ENCODE measurements around the gene SLC24A5. TPM values are rescaled to one million over a fixed set of nuclear protein-coding genes. Genes with fewer than 3 reads are reported as not detected.

Gene SLC24A5
- total RNA-seq, 1 donor: not detected

- Histone ChIP-seq H3K4me1 (ENCODE audit: insufficient read depth, low read length) (no peaks in the 10 kb centered on the region), H3K4me3 (ENCODE audit: insufficient read depth, low read length) (peak overlapping the region; percentile 14), H3K27me3 (ENCODE audit: insufficient read depth, low read length) (peaks cover 6% of the 10 kb centered on the region), H4K20me1 (ENCODE audit: insufficient read depth, low read length) (no peaks in the 10 kb centered on the region), H3K27ac (ENCODE audit: low read depth, low read length) (no peak overlapping the region), H2AFZ (ENCODE audit: low read length) (peak overlapping the region; percentile 12), H3K4me2 (ENCODE audit: insufficient read depth, low read length) (peak overlapping the region; percentile 47), H3K9me3 (ENCODE audit: low read depth, low read length) (no peaks in the 10 kb centered on the region), H3K79me2 (ENCODE audit: insufficient read depth, low read length) (no peaks in the 10 kb centered on the region), H3K36me3 (ENCODE audit: insufficient read depth, low read length) (no peaks in the 10 kb centered on the region)
- TF ChIP-seq, protein P1, sequence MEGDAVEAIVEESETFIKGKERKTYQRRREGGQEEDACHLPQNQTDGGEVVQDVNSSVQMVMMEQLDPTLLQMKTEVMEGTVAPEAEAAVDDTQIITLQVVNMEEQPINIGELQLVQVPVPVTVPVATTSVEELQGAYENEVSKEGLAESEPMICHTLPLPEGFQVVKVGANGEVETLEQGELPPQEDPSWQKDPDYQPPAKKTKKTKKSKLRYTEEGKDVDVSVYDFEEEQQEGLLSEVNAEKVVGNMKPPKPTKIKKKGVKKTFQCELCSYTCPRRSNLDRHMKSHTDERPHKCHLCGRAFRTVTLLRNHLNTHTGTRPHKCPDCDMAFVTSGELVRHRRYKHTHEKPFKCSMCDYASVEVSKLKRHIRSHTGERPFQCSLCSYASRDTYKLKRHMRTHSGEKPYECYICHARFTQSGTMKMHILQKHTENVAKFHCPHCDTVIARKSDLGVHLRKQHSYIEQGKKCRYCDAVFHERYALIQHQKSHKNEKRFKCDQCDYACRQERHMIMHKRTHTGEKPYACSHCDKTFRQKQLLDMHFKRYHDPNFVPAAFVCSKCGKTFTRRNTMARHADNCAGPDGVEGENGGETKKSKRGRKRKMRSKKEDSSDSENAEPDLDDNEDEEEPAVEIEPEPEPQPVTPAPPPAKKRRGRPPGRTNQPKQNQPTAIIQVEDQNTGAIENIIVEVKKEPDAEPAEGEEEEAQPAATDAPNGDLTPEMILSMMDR (IDR thresholded peaks at IDR 0.05; ENCODE audit: extremely low read depth, low read depth, low read length): no peak
- no peak for DNase-seq (ENCODE audit: insufficient read length, low spot score, missing footprints)
Measured at GRCh38 chr15:48103647-48104046, 17.1 kb upstream of the SLC24A5 start.

GRCh38 chr15:48105936-48106335 is 14.9 kb upstream of the SLC24A5 start:
- H3K36me3 ChIP-seq (ENCODE audit: insufficient read depth, low read length): no peaks in the 10 kb centered on the region
- H3K9me3 ChIP-seq (ENCODE audit: low read depth, low read length): no peaks in the 10 kb centered on the region
- H3K27ac ChIP-seq (ENCODE audit: low read depth, low read length): no peak overlapping the region
- H3K4me3 ChIP-seq (ENCODE audit: insufficient read depth, low read length): no peak overlapping the region
- no peaks in the 10 kb centered on the region for H3K79me2 ChIP-seq (ENCODE audit: insufficient read depth, low read length)
- TF ChIP-seq, protein P1 (IDR thresholded peaks at IDR 0.05; ENCODE audit: extremely low read depth, low read depth, low read length): no peak
- no peak for DNase-seq (ENCODE audit: insufficient read length, low spot score, missing footprints)
- H3K4me2 ChIP-seq (ENCODE audit: insufficient read depth, low read length): no peak overlapping the region
- H4K20me1 ChIP-seq (ENCODE audit: insufficient read depth, low read length): no peaks in the 10 kb centered on the region
- H3K27me3 ChIP-seq (ENCODE audit: insufficient read depth, low read length): peaks cover 9% of the 10 kb centered on the region
- no peaks in the 10 kb centered on the region for H3K4me1 ChIP-seq (ENCODE audit: insufficient read depth, low read length)
- no peak overlapping the region for H2AFZ ChIP-seq (ENCODE audit: low read length)

- TF ChIP-seq, protein P1 (IDR thresholded peaks at IDR 0.05; ENCODE audit: extremely low read depth, low read depth, low read length): no peak
- H2AFZ ChIP-seq (ENCODE audit: low read length): no peak overlapping the region
- H3K27ac ChIP-seq (ENCODE audit: low read depth, low read length): no peak overlapping the region
- no peaks in the 10 kb centered on the region for H3K4me1 ChIP-seq (ENCODE audit: insufficient read depth, low read length)
- no peak for DNase-seq (ENCODE audit: insufficient read length, low spot score, missing footprints)
- no peak overlapping the region for H3K4me3 ChIP-seq (ENCODE audit: insufficient read depth, low read length)
- H3K79me2 ChIP-seq (ENCODE audit: insufficient read depth, low read length): no peaks in the 10 kb centered on the region
- no peaks in the 10 kb centered on the region for H3K36me3 ChIP-seq (ENCODE audit: insufficient read depth, low read length)
- no peak overlapping the region for H3K4me2 ChIP-seq (ENCODE audit: insufficient read depth, low read length)
- H3K9me3 ChIP-seq (ENCODE audit: low read depth, low read length): no peaks in the 10 kb centered on the region
- no peaks in the 10 kb centered on the region for H4K20me1 ChIP-seq (ENCODE audit: insufficient read depth, low read length)
- H3K27me3 ChIP-seq (ENCODE audit: insufficient read depth, low read length): peaks cover 9% of the 10 kb centered on the region
Measured at GRCh38 chr15:48109212-48109611, 11.6 kb upstream of the SLC24A5 start.

DNA sequence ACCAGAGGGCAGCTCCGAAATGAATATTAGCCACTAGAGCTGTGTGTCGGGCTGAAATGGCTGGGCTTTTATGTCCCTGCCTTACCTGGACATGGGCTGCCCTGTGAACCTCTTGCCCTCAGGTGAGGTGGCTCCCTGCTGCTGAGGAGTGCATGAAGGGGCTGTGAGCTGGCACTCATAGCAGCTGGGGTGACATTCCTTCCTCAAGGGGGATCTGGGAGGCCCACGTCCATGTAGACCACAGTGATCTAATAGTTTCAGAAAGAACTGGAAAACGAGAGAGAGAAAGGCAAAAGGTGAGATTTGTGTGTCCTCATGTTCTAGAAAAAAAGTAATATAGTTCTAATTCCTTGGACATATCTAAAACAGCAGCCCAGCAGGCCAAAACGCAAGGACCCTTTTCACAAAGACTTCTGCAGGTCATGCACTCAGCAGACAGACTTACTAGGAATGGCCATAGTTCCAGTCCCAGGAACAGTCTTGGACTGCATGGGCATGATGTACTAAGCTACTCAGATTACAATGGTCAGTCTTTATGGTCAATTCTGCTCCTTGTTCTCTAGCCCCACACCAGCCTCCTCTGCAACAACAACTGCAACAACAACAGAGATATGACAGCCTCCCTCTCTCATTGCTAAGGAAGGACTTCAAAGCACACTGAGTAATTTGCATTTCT is 10.8 kb upstream of the SLC24A5 start:
- Histone ChIP-seq H3K4me2 (ENCODE audit: insufficient read depth, low read length) (no peak overlapping the region), H3K27ac (ENCODE audit: low read depth, low read length) (no peak overlapping the region), H3K4me3 (ENCODE audit: insufficient read depth, low read length) (no peak overlapping the region), H3K4me1 (ENCODE audit: insufficient read depth, low read length) (no peaks in the 10 kb centered on the region), H2AFZ (ENCODE audit: low read length) (no peak overlapping the region), H3K79me2 (ENCODE audit: insufficient read depth, low read length) (no peaks in the 10 kb centered on the region), H3K27me3 (ENCODE audit: insufficient read depth, low read length) (peaks cover 9% of the 10 kb centered on the region), H3K9me3 (ENCODE audit: low read depth, low read length) (no peaks in the 10 kb centered on the region), H4K20me1 (ENCODE audit: insufficient read depth, low read length) (no peaks in the 10 kb centered on the region), H3K36me3 (ENCODE audit: insufficient read depth, low read length) (no peaks in the 10 kb centered on the region)
- DNase-seq (ENCODE audit: insufficient read length, low spot score, missing footprints): no peak
- TF ChIP-seq, protein P1 (IDR thresholded peaks at IDR 0.05; ENCODE audit: extremely low read depth, low read depth, low read length): no peak

Data from osteoblast (primary cell).